OCI-LY3 (cell line): Measurements from ENCODE around the gene PML.

Source experiments
- H2AFZ ChIP-seq: fragments of 200-600, 300-600 bp; shearing (Covaris generic); 2 replicates; pipeline ENCODE4 v1.6.0; 2014; ENCODE audit warnings: antibody characterized with exemption, low read depth, low read length
- H3K27ac ChIP-seq: fragments of 200-600, 300-600 bp; sonication (generic); 2 replicates; pipeline ENCODE4 v1.5.1; 2014; ENCODE audit warnings: mild to moderate bottlenecking, low read length, moderate library complexity, mixed read lengths
- H3K27me3 ChIP-seq: fragments of 200-600, 300-600 bp; sonication (generic); 2 replicates; pipeline ENCODE4 v1.6.1; 2014; ENCODE audit warnings: low read depth, low read length, mixed read lengths
- H3K36me3 ChIP-seq: fragments of 200-600, 300-600 bp; sonication (generic); replicated peaks from 2 replicates; pipeline ENCODE3; 2014; ENCODE audit warnings: low read depth, low read length, mixed read lengths
- H3K4me1 ChIP-seq: fragments of 300-600, 200-600 bp; sonication (generic); 2 replicates; pipeline ENCODE4 v1.6.1; 2014; ENCODE audit warnings: low read length, mixed read lengths
- H3K4me2 ChIP-seq: fragments of 200-600, 300-600 bp; sonication (generic); 2 replicates; pipeline ENCODE4 v1.6.1; 2014; ENCODE audit warnings: low read length, mixed read lengths
- H3K4me3 ChIP-seq: fragments of 300-600, 200-600 bp; sonication (generic); 2 replicates; pipeline ENCODE4 v1.5.1; 2014; ENCODE audit warnings: antibody characterized with exemption, mild to moderate bottlenecking, low read length, moderate library complexity
- H3K79me2 ChIP-seq: fragments of 300-600, 200-600 bp; shearing (Covaris generic); 2 replicates; pipeline ENCODE4 v1.6.1; 2014; ENCODE audit warnings: mild to moderate bottlenecking, low read length, mixed read lengths
- H3K9ac ChIP-seq: fragments of 300-600, 200-600 bp; shearing (Covaris generic); 2 replicates; pipeline ENCODE4 v1.6.0; 2014; ENCODE audit warnings: mild to moderate bottlenecking, low read length, moderate library complexity
- H3K9me3 ChIP-seq: fragments of 200-600, 300-600 bp; shearing (Covaris generic); 2 replicates; pipeline ENCODE4 v1.6.1; 2014; ENCODE audit warnings: low read length, mixed read lengths; ENCODE audit not compliant: insufficient read depth
- H4K20me1 ChIP-seq: fragments of 200-600, 300-600 bp; sonication (generic); 2 replicates; pipeline ENCODE4 v1.6.1; 2016; ENCODE audit warnings: low read length, mixed read lengths; ENCODE audit not compliant: insufficient read depth
- CTCF ChIP-seq: fragments of 200-600, 300-600 bp; sonication (generic); IDR thresholded peaks from 2 replicates; pipeline ENCODE4 v1.5.1; 2014; ENCODE audit warnings: antibody characterized with exemption, low read length, low read depth
- EZH2phosphoT487 ChIP-seq: fragments of 200-600 bp; shearing (Covaris generic); IDR thresholded peaks from 2 replicates; pipeline ENCODE4 v1.6.1; 2018; ENCODE audit warnings: antibody characterized with exemption, mixed run types, low read depth

PML gene

GRCh38 chr15:74011610-74012009, 17.1 kb downstream of the PML start:
- H3K4me1 ChIP-seq = peaks cover 16% of the 10 kb centered on the region
- H2AFZ ChIP-seq = no peak overlapping the region
- no peak overlapping the region for H3K4me3 ChIP-seq
- H3K79me2 ChIP-seq = peaks cover 94% of the 10 kb centered on the region
- TF ChIP-seq EZH2phosphoT487 (no peak), CTCF (no peak)
- no peak overlapping the region for H3K9ac ChIP-seq
- no peak overlapping the region for H3K27ac ChIP-seq
- no peak overlapping the region for H3K4me2 ChIP-seq
- H3K36me3 ChIP-seq = peaks cover 72% of the 10 kb centered on the region
- no peaks in the 10 kb centered on the region for H3K9me3 ChIP-seq
- H4K20me1 ChIP-seq = peaks cover 70% of the 10 kb centered on the region
- H3K27me3 ChIP-seq = no peaks in the 10 kb centered on the region

GRCh38 chr15:74013374-74013894, 18.9 kb downstream of the PML start:
- no peak overlapping the region for H3K27ac ChIP-seq
- peaks cover 64% of the 10 kb centered on the region for H4K20me1 ChIP-seq
- H3K79me2 ChIP-seq = peaks cover 87% of the 10 kb centered on the region
- TF ChIP-seq CTCF (no peak), EZH2phosphoT487 (no peak)
- no peak overlapping the region for H2AFZ ChIP-seq
- no peak overlapping the region for H3K4me2 ChIP-seq
- peaks cover 65% of the 10 kb centered on the region for H3K36me3 ChIP-seq
- no peaks in the 10 kb centered on the region for H3K27me3 ChIP-seq
- H3K4me3 ChIP-seq = no peak overlapping the region
- H3K9ac ChIP-seq = no peak overlapping the region
- H3K4me1 ChIP-seq = no peaks in the 10 kb centered on the region
- no peaks in the 10 kb centered on the region for H3K9me3 ChIP-seq

GRCh38 chr15:74019734-74020133, 25.2 kb downstream of the PML start:
- Histone ChIP-seq H3K27me3 (no peaks in the 10 kb centered on the region), H3K27ac (no peak overlapping the region), H2AFZ (no peak overlapping the region), H3K79me2 (peaks cover 71% of the 10 kb centered on the region), H3K4me2 (no peak overlapping the region), H3K4me3 (no peak overlapping the region), H3K9me3 (no peaks in the 10 kb centered on the region), H3K9ac (no peak overlapping the region), H4K20me1 (peaks cover 61% of the 10 kb centered on the region), H3K4me1 (no peaks in the 10 kb centered on the region), H3K36me3 (peaks cover 52% of the 10 kb centered on the region)
- TF ChIP-seq EZH2phosphoT487 (no peak), CTCF (no peak)

- H4K20me1 ChIP-seq = peaks cover 42% of the 10 kb centered on the region
- H3K4me3 ChIP-seq = no peak overlapping the region
- no peak overlapping the region for H3K9ac ChIP-seq
- H2AFZ ChIP-seq = no peak overlapping the region
- no peaks in the 10 kb centered on the region for H3K4me1 ChIP-seq
- H3K79me2 ChIP-seq = peaks cover 49% of the 10 kb centered on the region
- peaks cover 42% of the 10 kb centered on the region for H3K36me3 ChIP-seq
- H3K9me3 ChIP-seq = no peaks in the 10 kb centered on the region
- TF ChIP-seq CTCF (no peak), EZH2phosphoT487 (no peak)
- no peak overlapping the region for H3K4me2 ChIP-seq
- H3K27me3 ChIP-seq = no peaks in the 10 kb centered on the region
- H3K27ac ChIP-seq = no peak overlapping the region
Measured at GRCh38 chr15:74022706-74023470, 28.4 kb downstream of the PML start.
